SU-DHL-6 (cell line): ENCODE data around the gene ZNF607.

ENCODE experiments used
- H2AFZ ChIP-seq: fragments of 200-600 bp; sonication (generic); 2 replicates; pipeline ENCODE4 v1.6.1; 2014; ENCODE audit warnings: low read depth, mild to moderate bottlenecking, moderate library complexity, mixed read lengths, antibody characterized with exemption, low read length; ENCODE audit not compliant: severe bottlenecking
- H3F3A ChIP-seq: fragments of 200-600 bp; shearing (Covaris generic); 2 replicates; pipeline ENCODE4 v1.6.0; 2016; ENCODE audit warnings: antibody characterized with exemption, mild to moderate bottlenecking; ENCODE audit not compliant: insufficient read depth
- H3K27ac ChIP-seq: fragments of 200-600 bp; sonication (generic); 2 replicates; pipeline ENCODE4 v1.5.1; 2016; ENCODE audit warnings: low read depth, mild to moderate bottlenecking, low read length, moderate library complexity, mixed read lengths
- H3K27me3 ChIP-seq: fragments of 200-600 bp; sonication (generic), shearing (Covaris generic); 2 replicates; pipeline ENCODE4 v1.6.0; 2014; ENCODE audit warnings: mild to moderate bottlenecking, low read length
- H3K36me3 ChIP-seq: fragments of 200-600 bp; sonication (generic); 2 replicates; pipeline ENCODE4 v1.6.1; 2014; ENCODE audit warnings: mild to moderate bottlenecking, low read length, mixed read lengths
- H3K4me2 ChIP-seq: fragments of 300-600, 200-600 bp; shearing (Covaris generic), sonication (generic); 2 replicates; pipeline ENCODE4 v1.6.0; 2014; ENCODE audit warnings: low read length, low read depth, mild to moderate bottlenecking; ENCODE audit not compliant: poor library complexity, severe bottlenecking
- H3K4me3 ChIP-seq: fragments of 200-600 bp; sonication (generic); 2 replicates; pipeline ENCODE4 v1.5.1; 2014; ENCODE audit warnings: antibody characterized with exemption, low read length, mild to moderate bottlenecking, mixed read lengths; ENCODE audit not compliant: insufficient read depth, poor library complexity, severe bottlenecking
- H3K79me2 ChIP-seq: fragments of 200-600 bp; sonication (generic); 2 replicates; pipeline ENCODE4 v1.6.1; 2014; ENCODE audit warnings: mild to moderate bottlenecking, low read length, moderate library complexity; ENCODE audit not compliant: insufficient read depth
- H3K9ac ChIP-seq: fragments of 200-600 bp; sonication (generic); 2 replicates; pipeline ENCODE4 v1.7.0; 2014; ENCODE audit warnings: mild to moderate bottlenecking, low read length
- H3K9me2 ChIP-seq: fragments of 200-600 bp; sonication (generic); replicated peaks from 2 replicates; pipeline ENCODE4 v1.6.1; 2014; ENCODE audit warnings: low read length; ENCODE audit not compliant: insufficient read depth
- H3K9me3 ChIP-seq: fragments of 200-600 bp; sonication (generic); 2 replicates; pipeline ENCODE4 v1.6.1; 2014; ENCODE audit warnings: low read length, mixed read lengths; ENCODE audit not compliant: insufficient read depth
- H4K20me1 ChIP-seq: fragments of 200-600 bp; sonication (generic); 2 replicates; pipeline ENCODE4 v1.6.1; 2014; ENCODE audit warnings: low read depth, mild to moderate bottlenecking, antibody characterized with exemption, low read length, moderate library complexity, mixed read lengths
- EZH2phosphoT487 ChIP-seq: fragments of 200-600 bp; sonication (generic), shearing (Covaris generic); conservative IDR thresholded peaks from 2 replicates; pipeline ENCODE4 v1.6.1; 2018; ENCODE audit warnings: mild to moderate bottlenecking, antibody characterized with exemption, low read length, moderate library complexity, mixed read lengths
- TF ChIP-seq, protein P1 (sequence below): fragments of 200-600 bp; sonication (generic); IDR thresholded peaks from one replicate; pipeline ENCODE4 v1.5.1; 2017; ENCODE audit warnings: antibody characterized with exemption, mild to moderate bottlenecking, low read length, moderate library complexity; ENCODE audit not compliant: insufficient read depth, poor library complexity, severe bottlenecking

Gene ZNF607

DNA sequence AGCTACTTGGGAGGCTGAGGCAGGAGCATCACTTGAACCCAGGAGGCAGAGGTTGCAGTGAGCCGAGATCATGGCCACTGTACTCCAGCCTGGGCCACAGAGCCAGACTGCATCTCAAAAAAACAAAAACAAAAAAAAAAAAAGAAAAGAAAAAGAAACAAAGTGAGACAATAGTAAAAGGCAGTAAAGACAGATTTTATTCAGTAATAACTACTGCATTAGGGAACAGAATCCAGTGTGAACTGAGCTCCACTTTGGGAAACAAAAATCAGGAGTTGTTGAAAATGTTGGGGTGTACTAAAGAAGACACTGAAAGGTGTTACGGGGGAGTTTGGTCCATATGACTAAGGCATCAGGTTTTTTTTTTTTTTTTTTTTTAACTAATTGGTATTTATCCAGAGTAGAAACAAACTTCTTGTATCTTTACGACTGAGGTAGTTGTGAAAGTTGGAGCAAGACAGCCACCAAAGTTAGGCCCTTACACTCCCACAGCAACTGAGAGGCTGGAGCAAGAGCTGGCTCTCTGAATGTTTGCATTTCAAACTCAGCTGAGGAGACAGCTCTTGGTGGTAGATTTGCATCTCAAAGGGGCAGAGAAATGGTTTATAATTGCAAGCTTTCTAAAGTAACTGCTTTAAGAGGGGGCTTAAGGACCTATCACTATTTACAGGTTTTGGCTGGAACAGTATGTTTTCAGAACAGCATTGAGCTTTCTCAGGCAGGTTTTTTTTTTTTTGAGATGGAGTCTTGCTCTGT, 24.2 kb downstream of the ZNF607 start:
- H3K79me2 ChIP-seq: peaks cover 7% of the 10 kb centered on the region
- no peak overlapping the region for H3K4me3 ChIP-seq
- H2AFZ ChIP-seq: no peak overlapping the region
- TF ChIP-seq EZH2phosphoT487: no peak
- TF ChIP-seq, protein P1, sequence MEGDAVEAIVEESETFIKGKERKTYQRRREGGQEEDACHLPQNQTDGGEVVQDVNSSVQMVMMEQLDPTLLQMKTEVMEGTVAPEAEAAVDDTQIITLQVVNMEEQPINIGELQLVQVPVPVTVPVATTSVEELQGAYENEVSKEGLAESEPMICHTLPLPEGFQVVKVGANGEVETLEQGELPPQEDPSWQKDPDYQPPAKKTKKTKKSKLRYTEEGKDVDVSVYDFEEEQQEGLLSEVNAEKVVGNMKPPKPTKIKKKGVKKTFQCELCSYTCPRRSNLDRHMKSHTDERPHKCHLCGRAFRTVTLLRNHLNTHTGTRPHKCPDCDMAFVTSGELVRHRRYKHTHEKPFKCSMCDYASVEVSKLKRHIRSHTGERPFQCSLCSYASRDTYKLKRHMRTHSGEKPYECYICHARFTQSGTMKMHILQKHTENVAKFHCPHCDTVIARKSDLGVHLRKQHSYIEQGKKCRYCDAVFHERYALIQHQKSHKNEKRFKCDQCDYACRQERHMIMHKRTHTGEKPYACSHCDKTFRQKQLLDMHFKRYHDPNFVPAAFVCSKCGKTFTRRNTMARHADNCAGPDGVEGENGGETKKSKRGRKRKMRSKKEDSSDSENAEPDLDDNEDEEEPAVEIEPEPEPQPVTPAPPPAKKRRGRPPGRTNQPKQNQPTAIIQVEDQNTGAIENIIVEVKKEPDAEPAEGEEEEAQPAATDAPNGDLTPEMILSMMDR: no peak
- no peaks in the 10 kb centered on the region for H3K9me3 ChIP-seq
- no peaks in the 10 kb centered on the region for H3K9me2 ChIP-seq
- peaks cover 18% of the 10 kb centered on the region for H3K36me3 ChIP-seq
- peaks cover 5% of the 10 kb centered on the region; the same call in 1 of the 2 replicates for H3F3A ChIP-seq
- H3K4me2 ChIP-seq: no peak overlapping the region
- no peaks in the 10 kb centered on the region for H3K27me3 ChIP-seq
- no peak overlapping the region for H3K9ac ChIP-seq
- no peaks in the 10 kb centered on the region for H4K20me1 ChIP-seq
- H3K27ac ChIP-seq: no peak overlapping the region

GRCh38 chr19:37692956-37693620, 26.5 kb downstream of the ZNF607 start:
- no peak overlapping the region for H3K9ac ChIP-seq
- H3K27ac ChIP-seq: no peak overlapping the region
- H3K27me3 ChIP-seq: no peaks in the 10 kb centered on the region
- TF ChIP-seq, protein P1: no peak
- TF ChIP-seq EZH2phosphoT487: no peak
- H3F3A ChIP-seq: peaks cover 5% of the 10 kb centered on the region; the same call in 1 of the 2 replicates
- H3K4me3 ChIP-seq: no peak overlapping the region
- no peak overlapping the region for H3K4me2 ChIP-seq
- H4K20me1 ChIP-seq: no peaks in the 10 kb centered on the region
- peaks cover 7% of the 10 kb centered on the region for H3K79me2 ChIP-seq
- no peaks in the 10 kb centered on the region for H3K9me2 ChIP-seq
- H3K9me3 ChIP-seq: no peaks in the 10 kb centered on the region
- H3K36me3 ChIP-seq: no peaks in the 10 kb centered on the region
- no peak overlapping the region for H2AFZ ChIP-seq

- peaks cover 5% of the 10 kb centered on the region; the same call in 1 of the 2 replicates for H3F3A ChIP-seq
- no peaks in the 10 kb centered on the region for H4K20me1 ChIP-seq
- peak overlapping the region; percentile 97 for H2AFZ ChIP-seq
- H3K4me2 ChIP-seq: peak overlapping the region; percentile 91
- H3K27ac ChIP-seq: peak overlapping the region; percentile 62
- H3K9me3 ChIP-seq: no peaks in the 10 kb centered on the region
- TF ChIP-seq, protein P1: no peak
- TF ChIP-seq EZH2phosphoT487: no peak
- H3K9ac ChIP-seq: peak overlapping the region; percentile 76
- no peaks in the 10 kb centered on the region for H3K36me3 ChIP-seq
- H3K79me2 ChIP-seq: peaks cover 7% of the 10 kb centered on the region
- no peaks in the 10 kb centered on the region for H3K27me3 ChIP-seq
- H3K4me3 ChIP-seq: peak overlapping the region; percentile 69
- no peaks in the 10 kb centered on the region for H3K9me2 ChIP-seq
Measured at GRCh38 chr19:37691881-37692504, 27.6 kb downstream of the ZNF607 start.
